MM.1S (cell line): Measurements from ENCODE around the gene CD207.

Source experiments
- EZH2 ChIP-seq: fragments of 300-600 bp; sonication (generic); optimal IDR thresholded peaks from 2 replicates; pipeline ENCODE3; 2017; ENCODE audit warnings: low read depth, mild to moderate bottlenecking, antibody characterized with exemption, low read length, mixed read lengths
- EZH2phosphoT487 ChIP-seq: fragments of 300-600 bp; sonication (generic); IDR thresholded peaks from 2 replicates; pipeline ENCODE4 v1.6.1; 2018; ENCODE audit warnings: antibody characterized with exemption, low read length
- TF ChIP-seq, protein P1 (sequence below): fragments of 300-600 bp; sonication (generic); IDR thresholded peaks from 2 replicates; pipeline ENCODE4 v1.5.1; 2016; ENCODE audit warnings: antibody characterized with exemption, low read length, mixed read lengths

- TF ChIP-seq, protein P1, sequence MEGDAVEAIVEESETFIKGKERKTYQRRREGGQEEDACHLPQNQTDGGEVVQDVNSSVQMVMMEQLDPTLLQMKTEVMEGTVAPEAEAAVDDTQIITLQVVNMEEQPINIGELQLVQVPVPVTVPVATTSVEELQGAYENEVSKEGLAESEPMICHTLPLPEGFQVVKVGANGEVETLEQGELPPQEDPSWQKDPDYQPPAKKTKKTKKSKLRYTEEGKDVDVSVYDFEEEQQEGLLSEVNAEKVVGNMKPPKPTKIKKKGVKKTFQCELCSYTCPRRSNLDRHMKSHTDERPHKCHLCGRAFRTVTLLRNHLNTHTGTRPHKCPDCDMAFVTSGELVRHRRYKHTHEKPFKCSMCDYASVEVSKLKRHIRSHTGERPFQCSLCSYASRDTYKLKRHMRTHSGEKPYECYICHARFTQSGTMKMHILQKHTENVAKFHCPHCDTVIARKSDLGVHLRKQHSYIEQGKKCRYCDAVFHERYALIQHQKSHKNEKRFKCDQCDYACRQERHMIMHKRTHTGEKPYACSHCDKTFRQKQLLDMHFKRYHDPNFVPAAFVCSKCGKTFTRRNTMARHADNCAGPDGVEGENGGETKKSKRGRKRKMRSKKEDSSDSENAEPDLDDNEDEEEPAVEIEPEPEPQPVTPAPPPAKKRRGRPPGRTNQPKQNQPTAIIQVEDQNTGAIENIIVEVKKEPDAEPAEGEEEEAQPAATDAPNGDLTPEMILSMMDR: no peak
- TF ChIP-seq EZH2 (no peak), EZH2phosphoT487 (no peak)
These were observed 6.4 kb downstream of the CD207 start for GRCh38 chr2:70828914-70829824.
